Mesenchymal stem cell (in vitro differentiated cells and primary cell): ENCODE data around the gene SUN1.

Experiments
- DNase-seq: peaks from one replicate; pipeline ENCODE4 v3.0.0-alpha.2; 2013
- H2AFZ ChIP-seq: one replicate; pipeline ENCODE4 v1.6.1; 2013; ENCODE audit warnings: low read depth, mild to moderate bottlenecking, control low read depth, inconsistent platforms, low read length, moderate library complexity
- H2AK5ac ChIP-seq: 2 replicates; pipeline ENCODE4 v1.6.1; 2013; ENCODE audit warnings: low read length, moderate library complexity, mild to moderate bottlenecking, inconsistent platforms; ENCODE audit not compliant: severe bottlenecking
- H2BK120ac ChIP-seq: one replicate; pipeline ENCODE4 v1.6.1; 2013; ENCODE audit warnings: low read depth, mild to moderate bottlenecking, inconsistent platforms, low read length, moderate library complexity
- H2BK12ac ChIP-seq, 2 experiments: one replicate each; pipeline ENCODE4 v1.6.1; 2013; ENCODE audit warnings: inconsistent platforms in 2 of 2, low read length in 2 of 2, mild to moderate bottlenecking in 2 of 2, moderate library complexity in 2 of 2, control low read depth in 1 of 2
- H2BK15ac ChIP-seq: one replicate; pipeline ENCODE4 v1.6.1; 2013; ENCODE audit warnings: mild to moderate bottlenecking, low read depth, inconsistent platforms; ENCODE audit not compliant: poor library complexity, severe bottlenecking
- H2BK5ac ChIP-seq: 2 replicates; pipeline ENCODE4 v1.6.1; 2013; ENCODE audit warnings: low read depth, mild to moderate bottlenecking, low read length, control low read depth, inconsistent platforms; ENCODE audit not compliant: poor library complexity, severe bottlenecking
- H3K14ac ChIP-seq, 2 experiments: one replicate each; pipeline ENCODE4 v1.6.1; 2013; ENCODE audit warnings: inconsistent platforms in 2 of 2, low read length in 2 of 2, control low read depth in 1 of 2, mild to moderate bottlenecking in 1 of 2, moderate library complexity in 1 of 2
- H3K18ac ChIP-seq, 2 experiments: one replicate each; pipeline ENCODE4 v1.6.1; 2013; ENCODE audit warnings: inconsistent platforms in 2 of 2, low read length in 2 of 2, control low read depth in 1 of 2, low read depth in 1 of 2, mild to moderate bottlenecking in 1 of 2
- H3K23ac ChIP-seq, 2 experiments: one replicate each; pipeline ENCODE4 v1.6.1; 2013; ENCODE audit warnings: inconsistent platforms in 2 of 2, low read length in 2 of 2, mild to moderate bottlenecking in 2 of 2, moderate library complexity in 2 of 2, control low read depth in 1 of 2
- H3K27ac ChIP-seq: 2 replicates; pipeline ENCODE4 v1.5.1; 2013; ENCODE audit warnings: mild to moderate bottlenecking, moderate library complexity, low read length, control low read depth, inconsistent platforms; ENCODE audit not compliant: poor library complexity, severe bottlenecking
- H3K27me3 ChIP-seq, 2 experiments: 2 replicates each; pipeline versions ENCODE4 v1.6.1 to v1.7.0; 2013; ENCODE audit warnings: low read length in 2 of 2, mild to moderate bottlenecking in 2 of 2, moderate library complexity in 2 of 2, control low read depth in 1 of 2, inconsistent platforms in 1 of 2; ENCODE audit not compliant: control insufficient read depth in 1 of 2, insufficient read depth in 1 of 2
- H3K36me3 ChIP-seq, 2 experiments: 2 replicates each; pipeline versions ENCODE4 v1.6.1 to v1.7.0; 2013; ENCODE audit warnings: low read length in 2 of 2, control low read depth in 1 of 2, inconsistent platforms in 1 of 2, low read depth in 1 of 2, mild to moderate bottlenecking in 1 of 2; ENCODE audit not compliant: insufficient read depth in 2 of 2, control insufficient read depth in 1 of 2
- H3K4ac ChIP-seq, 2 experiments: one replicate each; pipeline ENCODE4 v1.6.1; 2013; ENCODE audit warnings: inconsistent platforms in 2 of 2, low read length in 2 of 2, mild to moderate bottlenecking in 2 of 2, moderate library complexity in 2 of 2, control low read depth in 1 of 2, low read depth in 1 of 2
- H3K4me1 ChIP-seq: 2 replicates; pipeline ENCODE4 v1.6.1; 2013; ENCODE audit warnings: low read depth, low read length, control low read depth; ENCODE audit not compliant: control insufficient read depth, insufficient read depth
- H3K4me2 ChIP-seq: 2 replicates; pipeline ENCODE4 v1.6.1; 2013; ENCODE audit warnings: low read length, mild to moderate bottlenecking, inconsistent platforms; ENCODE audit not compliant: poor library complexity, severe bottlenecking
- H3K4me3 ChIP-seq, 2 experiments: 2 replicates each; pipeline versions ENCODE4 v1.5.1 to v1.7.0; 2013; ENCODE audit warnings: low read length in 2 of 2, mild to moderate bottlenecking in 2 of 2, control low read depth in 1 of 2, low read depth in 1 of 2; ENCODE audit not compliant: insufficient read depth in 1 of 2
- H3K79me1 ChIP-seq: replicated peaks from 2 replicates; pipeline ENCODE4 v1.6.1; 2013; ENCODE audit warnings: mild to moderate bottlenecking, control low read depth, low read length, inconsistent platforms; ENCODE audit not compliant: poor library complexity, severe bottlenecking
- H3K9ac ChIP-seq: 2 replicates; pipeline ENCODE4 v1.7.0; 2013; ENCODE audit warnings: mild to moderate bottlenecking, low read length, moderate library complexity
- H3K9me3 ChIP-seq: 2 replicates; pipeline ENCODE4 v1.7.0; 2013; ENCODE audit warnings: mild to moderate bottlenecking, low read length; ENCODE audit not compliant: control insufficient read depth
- H4K8ac ChIP-seq: one replicate; pipeline ENCODE4 v1.6.1; 2013; ENCODE audit warnings: inconsistent platforms, mild to moderate bottlenecking, low read length, moderate library complexity
- H4K91ac ChIP-seq: one replicate; pipeline ENCODE4 v1.6.1; 2013; ENCODE audit warnings: mild to moderate bottlenecking, low read length, inconsistent platforms
- WGBS: methylation state at CpG from one replicate; pipeline ENCODE4 v1.1.7; 2013; ENCODE audit warnings: mixed read lengths; 5-methylcytosine and 5-hydroxymethylcytosine counted together

Gene SUN1

GRCh38 chr7:867406-868188, 35.3 kb downstream of the SUN1 start:
- no peak overlapping the region for H2BK5ac ChIP-seq
- peak overlapping the region in 1 of 2 experiments; percentile 2 for H3K4ac ChIP-seq
- H3K4me1 ChIP-seq: peaks cover 14% of the 10 kb centered on the region
- peaks cover 30% of the 10 kb centered on the region for H3K79me1 ChIP-seq
- H3K14ac ChIP-seq: no peak overlapping the region
- no peak overlapping the region for H2BK12ac ChIP-seq
- peaks cover 69 to 83% of the 10 kb centered on the region in 2 experiments for H3K36me3 ChIP-seq
- H3K4me3 ChIP-seq: peak overlapping the region in 1 of 2 experiments; percentile 47
- H2BK15ac ChIP-seq: no peak overlapping the region
- H3K9me3 ChIP-seq: no peaks in the 10 kb centered on the region
- no peak overlapping the region for H3K27ac ChIP-seq
- no peak overlapping the region for H3K23ac ChIP-seq
- H2AFZ ChIP-seq: no peak overlapping the region
- WGBS: 93% methylated on average over 21 of the region's 22 CpGs
- H2AK5ac ChIP-seq: no peak overlapping the region
- peak overlapping the region; percentile 83 for H3K9ac ChIP-seq
- H3K27me3 ChIP-seq: no peaks in the 10 kb centered on the region
- no peak overlapping the region for H3K18ac ChIP-seq
- H3K4me2 ChIP-seq: no peak overlapping the region
- no peak overlapping the region for H2BK120ac ChIP-seq
- H4K8ac ChIP-seq: no peak overlapping the region
- H4K91ac ChIP-seq: peak overlapping the region; percentile 5
- no peak for DNase-seq

GRCh38 chr7:868189-868486, 35.9 kb downstream of the SUN1 start:
- H2AK5ac ChIP-seq: no peak overlapping the region
- peaks cover 30% of the 10 kb centered on the region for H3K79me1 ChIP-seq
- H3K23ac ChIP-seq: no peak overlapping the region
- H3K4me1 ChIP-seq: peaks cover 14% of the 10 kb centered on the region
- H2BK120ac ChIP-seq: no peak overlapping the region
- H3K4ac ChIP-seq: peak overlapping the region in 1 of 2 experiments; percentile 2
- no peak for DNase-seq
- H3K27ac ChIP-seq: no peak overlapping the region
- H2AFZ ChIP-seq: no peak overlapping the region
- peaks cover 69 to 85% of the 10 kb centered on the region in 2 experiments for H3K36me3 ChIP-seq
- no peak overlapping the region for H4K8ac ChIP-seq
- WGBS: 96% methylated on average over 17 of the region's 17 CpGs
- H3K4me3 ChIP-seq: no peak overlapping the region
- no peak overlapping the region for H2BK12ac ChIP-seq
- H3K14ac ChIP-seq: no peak overlapping the region
- no peak overlapping the region for H3K4me2 ChIP-seq
- H3K18ac ChIP-seq: no peak overlapping the region
- H4K91ac ChIP-seq: peak overlapping the region; percentile 5
- H3K27me3 ChIP-seq: no peaks in the 10 kb centered on the region
- no peak overlapping the region for H2BK5ac ChIP-seq
- H3K9me3 ChIP-seq: no peaks in the 10 kb centered on the region
- H3K9ac ChIP-seq: peak overlapping the region; percentile 83
- H2BK15ac ChIP-seq: no peak overlapping the region

- Histone ChIP-seq H2BK12ac (no peak overlapping the region), H3K79me1 (peaks cover 34% of the 10 kb centered on the region)
- WGBS: 97% methylated on average over 14 of the region's 14 CpGs
These were observed 37.1 kb downstream of the SUN1 start for GRCh38 chr7:869348-869747.

GRCh38 chr7:871900-872537, 39.7 kb downstream of the SUN1 start:
- peak overlapping the region in 1 of 2 experiments; percentile 67 for H2BK12ac ChIP-seq
- H3K4me1 ChIP-seq: peaks cover 16% of the 10 kb centered on the region
- no peak overlapping the region for H4K8ac ChIP-seq
- 93% methylated on average over 14 of the region's 14 CpGs for WGBS
- no peak overlapping the region for H3K4me2 ChIP-seq
- peaks cover 29% of the 10 kb centered on the region for H3K79me1 ChIP-seq
- H3K18ac ChIP-seq: no peak overlapping the region
- H3K9me3 ChIP-seq: no peaks in the 10 kb centered on the region
- no peak overlapping the region for H4K91ac ChIP-seq
- no peak overlapping the region for H2BK120ac ChIP-seq
- H3K36me3 ChIP-seq: peaks cover 49 to 75% of the 10 kb centered on the region in 2 experiments
- H3K27me3 ChIP-seq: no peaks in the 10 kb centered on the region
- H3K9ac ChIP-seq: no peak overlapping the region
- H2AFZ ChIP-seq: no peak overlapping the region
- no peak overlapping the region for H2BK5ac ChIP-seq
- H3K4ac ChIP-seq: no peak overlapping the region
- no peak overlapping the region for H3K4me3 ChIP-seq
- H3K23ac ChIP-seq: peak overlapping the region in 1 of 2 experiments; percentile 32
- DNase-seq: no peak
- no peak overlapping the region for H2AK5ac ChIP-seq
- H3K27ac ChIP-seq: no peak overlapping the region
- no peak overlapping the region for H3K14ac ChIP-seq
- no peak overlapping the region for H2BK15ac ChIP-seq

More at GRCh38 chr7:869348-869747, 37.1 kb downstream of the SUN1 start:
- Histone ChIP-seq H2BK15ac (no peak overlapping the region), H3K9ac (no peak overlapping the region), H4K91ac (no peak overlapping the region), H3K4me1 (peaks cover 14% of the 10 kb centered on the region), H3K36me3 (peaks cover 66 to 85% of the 10 kb centered on the region in 2 experiments), H2BK5ac (no peak overlapping the region), H3K9me3 (no peaks in the 10 kb centered on the region), H3K18ac (no peak overlapping the region), H3K4ac (no peak overlapping the region), H3K27ac (no peak overlapping the region), H3K4me3 (no peak overlapping the region), H4K8ac (no peak overlapping the region), H3K27me3 (no peaks in the 10 kb centered on the region), H3K4me2 (no peak overlapping the region), H2AK5ac (no peak overlapping the region), H2BK120ac (no peak overlapping the region), H3K23ac (no peak overlapping the region), H3K14ac (no peak overlapping the region), H2AFZ (no peak overlapping the region)
- no peak for DNase-seq
